SK-N-MC (cell line): ENCODE data around the gene NRP2.

Experiments used
- EZH2 ChIP-seq: fragments of 200-600 bp; sonication (generic); IDR thresholded peaks from one replicate; pipeline ENCODE4 v1.6.1; 2017; ENCODE audit warnings: antibody characterized with exemption
- POLR2AphosphoS5 ChIP-seq: IDR thresholded peaks from 2 replicates; pipeline ENCODE4 v1.6.1; 2012; ENCODE audit warnings: mild to moderate bottlenecking, low read depth, low read length, borderline replicate concordance

- TF ChIP-seq POLR2AphosphoS5: no peak
- no peak for TF ChIP-seq EZH2
Measured at GRCh38 chr2:205644018-205644417, 38.3 kb upstream of the NRP2 start.
